NCI-H82 treated with DMSO at 0.1 percent for 48 hours (cell line): ENCODE results near the gene PTMA.
"Not testable (repeated sequence)": the region's sequence is repeated elsewhere in the genome, so short reads cannot be mapped to it uniquely, and the experiment has no call there.

Experiments used
- DNase-seq: peaks from one replicate; lab custom pipeline; 2025; ENCODE audit not compliant: unreplicated experiment; lab: John Stamatoyannopoulos, UW

Gene PTMA

DNA sequence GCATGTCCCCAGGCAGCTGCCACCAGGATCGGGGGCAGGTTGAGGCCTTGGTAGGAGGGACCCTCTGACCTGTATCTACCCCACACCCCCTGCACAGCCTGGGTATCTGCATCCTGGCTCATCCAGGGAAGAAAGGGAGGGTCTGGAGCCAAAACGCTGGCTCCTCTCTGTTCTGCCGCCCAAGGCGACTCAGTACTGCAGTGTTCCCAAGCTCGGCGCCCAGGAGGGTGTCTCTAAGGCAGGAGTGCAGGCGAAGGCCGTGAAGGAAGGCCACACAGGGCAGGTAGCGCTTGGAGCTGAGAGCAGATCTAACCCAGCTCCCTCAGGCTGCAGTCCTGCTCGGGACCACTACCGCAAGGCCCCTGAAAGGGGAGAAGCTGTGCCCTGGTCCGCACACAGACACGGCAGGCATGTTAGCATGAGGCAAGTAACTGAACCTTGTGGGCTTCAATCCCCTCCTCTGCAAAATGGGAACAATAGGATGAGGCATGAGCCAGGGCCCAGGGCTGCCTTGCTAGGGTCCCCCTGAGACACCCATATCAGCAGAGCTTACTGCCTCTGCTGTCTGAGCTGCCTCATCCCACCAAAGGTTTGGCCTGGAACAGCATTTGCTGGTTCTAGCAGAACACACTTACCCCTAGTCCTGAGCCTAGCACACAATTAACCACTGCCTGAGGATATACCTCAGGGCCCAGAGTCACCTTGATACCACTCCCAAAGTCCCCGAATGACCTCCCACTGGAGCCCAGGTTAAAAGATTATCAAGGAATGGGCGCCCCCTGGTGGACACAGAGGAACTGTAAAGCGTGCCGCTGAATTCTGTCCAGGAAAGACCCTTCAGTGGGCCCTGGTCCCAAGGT is 6.5 kb downstream of the PTMA start:
- DNase-seq = peak; percentile 72

DNA sequence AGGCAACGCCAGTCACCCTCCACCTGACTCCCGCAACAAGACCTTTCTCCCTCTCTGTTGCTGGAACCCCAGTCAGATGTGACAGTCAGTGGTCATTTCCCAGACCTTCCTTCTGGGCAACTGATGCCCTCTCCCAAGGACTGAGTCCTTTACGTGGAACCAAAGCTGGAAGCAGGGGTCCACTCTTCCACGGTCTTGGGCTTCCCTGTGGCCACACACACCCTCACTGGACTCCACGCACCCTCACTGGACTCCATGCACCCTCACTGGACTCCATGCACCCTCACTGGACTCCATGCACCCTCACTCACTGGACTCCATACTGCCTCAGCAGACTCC is 7.1 kb downstream of the PTMA start:
- DNase-seq = no peak

DNA sequence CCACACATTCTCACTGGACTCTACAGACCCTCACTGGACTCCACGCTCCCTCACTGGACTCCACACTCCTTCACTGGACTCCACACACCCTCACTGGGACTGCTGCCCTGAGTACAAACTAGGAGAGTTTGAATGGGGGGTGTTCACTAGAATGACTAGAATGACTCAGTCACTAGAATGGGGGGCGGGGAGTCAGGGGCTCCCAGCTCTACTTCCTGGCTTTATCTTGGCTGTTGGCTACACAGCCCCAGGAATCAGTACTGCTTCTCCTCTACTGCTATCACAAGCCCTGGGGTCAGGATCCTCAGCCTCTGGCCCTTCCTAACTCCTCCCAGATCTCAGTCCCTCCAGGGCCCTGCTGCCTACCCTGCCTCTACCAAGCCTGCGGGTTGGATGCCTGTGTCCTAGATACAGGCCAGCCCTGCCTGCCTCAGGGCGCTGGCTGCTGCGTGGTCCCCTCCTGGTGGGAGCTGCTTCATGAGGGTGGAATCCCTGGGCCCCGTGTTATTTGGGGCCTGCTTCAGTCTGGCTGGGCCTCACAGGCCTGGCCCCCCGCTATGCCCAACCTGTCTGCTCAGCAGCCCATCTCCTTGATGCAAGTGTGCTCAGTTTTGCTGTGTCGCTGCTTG is 7.8 kb downstream of the PTMA start:
- DNase-seq = no peak

DNA sequence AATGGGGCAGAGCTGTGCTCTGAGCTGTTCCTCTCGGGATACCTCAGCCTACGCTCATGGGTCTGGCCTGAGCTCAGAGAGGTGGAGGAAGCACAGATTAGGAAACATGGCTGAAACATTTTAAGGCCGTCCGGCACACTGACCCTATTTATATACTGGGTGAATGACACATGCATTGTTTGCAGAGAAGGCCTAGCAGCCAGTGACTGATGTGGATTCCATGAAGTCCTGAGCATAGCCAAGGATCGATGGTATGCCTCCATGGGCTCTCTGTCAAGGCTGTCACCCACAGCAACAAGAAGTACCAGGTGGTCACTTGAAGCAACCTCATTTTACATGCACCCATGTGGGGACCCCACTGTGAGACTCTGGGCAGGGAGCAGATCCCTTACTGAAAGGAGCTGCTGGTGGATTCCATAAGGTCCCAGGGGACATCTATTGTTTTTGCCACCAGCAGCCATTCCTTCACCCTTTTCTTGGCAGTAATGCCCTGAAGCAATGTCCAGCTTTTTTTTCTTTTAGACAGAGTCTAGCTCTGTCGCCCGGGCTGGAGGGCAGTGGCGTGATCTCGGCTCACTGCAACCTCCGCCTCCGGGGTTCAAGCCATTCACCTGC is 8.4 kb downstream of the PTMA start:
- DNase-seq = no peak

DNA sequence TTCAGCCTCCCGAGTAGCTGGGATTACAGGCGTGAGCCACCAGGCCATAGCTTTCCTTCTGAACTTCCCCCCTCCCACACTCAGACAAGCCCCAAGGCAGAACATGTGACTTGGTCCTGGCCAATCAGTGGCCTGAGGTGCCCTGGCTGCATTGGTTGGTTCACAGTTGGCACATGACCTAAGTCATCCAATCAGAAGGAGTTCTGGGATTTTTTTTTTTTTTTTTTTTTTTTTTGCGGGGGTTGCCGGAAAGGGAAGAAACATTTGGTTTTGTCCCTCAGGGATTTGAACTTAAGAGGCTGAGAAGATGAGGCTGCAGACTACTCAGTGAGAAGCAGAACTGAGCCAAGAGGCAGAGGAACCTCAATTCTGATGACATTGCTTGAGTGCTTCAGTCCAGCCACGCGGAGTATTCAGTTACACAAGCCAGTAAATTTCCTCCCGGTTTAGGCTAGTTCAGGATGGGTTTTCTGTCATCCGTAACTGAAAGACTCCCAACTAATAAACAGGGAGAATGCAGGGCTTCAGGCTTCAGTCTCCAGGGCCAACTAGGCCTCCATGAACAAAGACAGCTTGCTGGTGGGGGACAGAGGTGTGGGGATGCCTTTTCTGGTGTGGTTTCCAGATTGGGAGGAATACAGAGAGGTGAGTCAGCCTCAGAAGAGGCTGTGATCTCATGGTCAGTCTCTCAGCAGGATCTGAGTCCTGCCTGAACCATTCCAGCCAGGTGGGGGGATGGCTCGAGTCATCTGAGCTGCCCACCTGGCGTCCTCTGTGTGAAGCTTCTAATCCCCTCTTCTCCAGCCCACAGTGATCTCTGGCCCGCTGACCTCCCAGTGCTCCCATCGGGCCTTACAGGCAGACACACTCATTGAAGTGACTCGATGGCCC is 9.2 kb downstream of the PTMA start:
- DNase-seq = peak; percentile 27

DNA sequence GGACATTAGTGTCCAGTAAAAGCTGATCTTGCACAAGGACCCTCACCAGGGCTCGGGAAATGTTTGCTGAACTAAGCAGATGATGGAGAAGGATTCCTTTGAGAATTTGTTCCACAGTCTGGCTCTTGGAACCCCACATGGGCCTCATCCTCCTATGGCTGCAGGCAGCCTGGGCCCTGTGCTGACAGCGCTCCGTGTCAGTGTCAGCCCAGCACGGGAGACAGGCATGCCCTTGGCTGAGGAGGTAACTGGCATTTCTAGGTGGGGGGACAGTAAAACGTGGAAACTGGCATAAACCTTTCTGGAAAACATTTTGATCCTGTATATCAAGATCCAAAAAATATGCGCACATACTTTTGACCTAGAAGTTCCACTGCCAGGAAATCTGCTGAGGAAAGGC is 10.5 kb downstream of the PTMA start:
- DNase-seq = no peak

DNA sequence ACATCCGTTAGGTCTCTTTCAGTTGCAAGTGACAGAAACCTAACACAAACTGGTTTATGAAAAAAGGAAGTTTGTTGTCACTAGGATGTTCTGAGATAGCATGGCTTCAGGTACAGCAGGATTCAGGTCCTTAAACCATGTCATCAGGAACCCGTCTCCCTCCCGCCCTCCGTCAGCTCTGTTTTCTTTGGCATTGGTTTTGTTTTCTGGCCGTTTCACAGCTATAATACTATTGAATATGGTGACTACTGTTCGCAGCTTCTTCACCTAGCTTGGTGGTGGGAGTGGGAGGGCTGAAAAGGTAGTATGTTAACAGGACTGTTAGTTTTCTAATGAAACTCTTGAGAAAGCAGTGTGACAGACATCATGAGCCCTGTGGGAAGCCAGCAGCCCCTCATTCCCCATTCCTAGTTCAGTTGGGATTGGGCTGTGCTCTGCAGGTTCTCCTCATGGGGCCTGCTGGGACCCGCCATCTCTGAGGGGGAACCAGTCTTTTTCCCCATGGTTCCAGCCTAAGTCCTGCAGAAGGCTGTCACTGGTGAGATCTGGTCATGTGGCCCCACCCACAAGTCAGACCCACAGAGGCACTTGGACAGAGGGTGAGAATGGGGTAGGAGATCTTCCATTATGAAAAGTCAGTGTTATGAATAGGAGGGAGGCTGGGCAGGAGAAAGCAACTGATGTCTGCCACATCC is 12.1 kb downstream of the PTMA start:
- no peak for DNase-seq

DNA sequence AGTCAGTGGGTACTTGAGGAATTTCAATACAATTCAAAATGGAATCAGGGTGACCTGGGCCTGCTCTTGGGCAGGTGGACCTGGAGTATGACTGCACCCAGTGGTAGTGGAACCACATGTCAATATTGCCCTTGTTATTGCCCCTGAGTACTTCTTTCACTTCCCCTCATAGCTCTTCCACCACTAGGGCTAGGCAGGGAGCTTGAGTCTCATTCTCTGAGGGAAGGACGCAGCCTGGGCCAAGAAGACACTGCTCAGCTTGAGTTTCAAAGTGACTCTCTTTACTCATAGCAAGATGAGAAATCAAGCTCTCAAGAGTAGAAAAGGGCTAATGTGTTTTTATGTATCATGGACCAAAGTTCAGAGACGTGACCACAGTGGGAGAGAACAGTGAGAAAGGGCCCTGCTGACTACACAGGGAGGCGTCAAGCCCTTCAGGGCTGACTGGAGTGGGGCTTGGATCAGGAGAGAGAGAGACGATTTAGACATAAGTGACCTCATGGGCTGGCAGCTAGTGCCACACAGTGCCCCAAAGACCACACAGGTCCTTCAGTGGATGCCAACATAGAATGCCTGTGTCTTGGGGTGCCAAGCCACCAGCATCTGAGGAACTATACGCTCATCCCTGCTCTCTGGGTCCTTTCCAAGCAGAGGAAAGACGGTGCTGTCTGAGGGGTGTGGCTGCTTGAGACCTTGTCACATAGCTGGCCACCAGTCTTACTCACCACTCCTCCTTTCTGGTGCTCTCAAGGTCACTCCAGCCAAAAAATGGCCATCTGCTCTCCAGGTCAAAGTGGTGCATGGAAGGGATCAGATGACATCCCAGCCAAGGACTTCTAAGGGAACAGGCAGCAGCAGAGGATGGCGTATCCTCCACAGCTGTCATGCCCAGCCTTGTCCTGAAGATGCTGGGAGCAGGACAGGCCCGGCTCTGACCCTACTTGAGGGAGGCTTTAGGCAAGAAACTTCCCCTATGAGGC is 13.0 kb downstream of the PTMA start:
- DNase-seq = no peak

DNA sequence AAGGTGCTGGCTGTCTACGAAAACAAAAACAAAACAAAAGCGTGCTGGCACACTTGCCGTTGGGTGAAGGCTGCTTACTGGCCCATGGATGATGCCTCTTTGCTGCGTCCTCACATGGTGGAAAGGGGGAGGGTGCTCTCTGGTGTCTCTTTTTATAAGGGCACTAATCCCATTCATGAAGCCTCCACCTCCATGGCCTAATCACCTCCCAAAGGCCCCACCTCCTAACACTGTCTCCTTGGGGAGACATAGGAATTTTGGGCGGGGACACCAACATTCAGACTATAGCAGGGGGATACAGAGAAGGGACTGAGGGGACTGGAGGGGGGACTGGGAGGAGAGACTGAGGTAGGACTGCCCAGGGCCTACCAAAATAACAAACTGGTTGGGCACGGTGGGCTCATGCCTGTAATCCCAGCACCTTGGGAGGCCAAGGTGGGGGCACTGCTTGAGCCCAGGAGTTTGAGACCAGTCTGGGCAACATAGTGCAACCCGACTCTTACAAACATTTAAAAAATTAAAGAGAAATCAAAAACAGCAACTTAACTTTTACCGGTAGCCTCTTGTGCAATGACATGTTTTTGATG is 14.5 kb downstream of the PTMA start:
- DNase-seq = no peak

DNA sequence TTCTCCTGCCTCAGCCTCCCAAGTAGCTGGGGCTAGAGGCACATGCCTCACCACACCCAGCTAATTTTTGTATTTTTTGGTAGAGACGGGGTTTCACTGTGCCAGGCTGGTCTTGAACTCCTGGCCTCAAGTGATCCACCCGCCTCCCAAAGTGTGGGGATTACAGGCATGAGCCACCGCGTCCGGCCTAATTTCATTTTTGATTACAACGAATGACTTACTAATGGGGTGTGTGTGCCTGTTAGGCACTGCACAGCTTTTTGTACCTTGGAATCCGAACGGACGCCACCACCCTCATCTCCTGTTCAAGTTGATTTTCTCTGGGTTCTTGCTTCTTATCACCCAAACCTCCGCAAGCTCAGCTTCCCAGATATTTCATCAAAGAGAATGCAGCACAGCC is 17.2 kb downstream of the PTMA start:
- no peak for DNase-seq

DNA sequence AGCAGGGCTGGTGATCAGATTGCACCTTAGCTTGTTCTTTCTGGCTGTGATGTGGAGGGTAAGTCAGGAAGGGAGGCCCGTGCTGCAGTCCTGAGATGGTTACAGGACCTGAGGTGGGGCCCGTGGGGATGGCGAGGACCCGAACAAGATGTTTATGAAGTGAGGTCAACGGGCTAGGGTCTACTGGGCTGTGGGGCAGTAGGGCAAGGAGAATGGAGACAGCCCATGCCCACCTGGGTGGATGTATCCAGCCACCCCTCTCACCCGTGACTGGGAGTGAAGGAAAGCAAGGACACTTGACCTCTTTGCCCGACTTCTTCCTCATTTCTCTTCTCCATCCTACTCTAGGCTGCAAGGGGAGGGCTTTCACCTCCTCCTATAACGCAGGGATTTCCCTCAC is 18.0 kb downstream of the PTMA start:
- DNase-seq = no peak

DNA sequence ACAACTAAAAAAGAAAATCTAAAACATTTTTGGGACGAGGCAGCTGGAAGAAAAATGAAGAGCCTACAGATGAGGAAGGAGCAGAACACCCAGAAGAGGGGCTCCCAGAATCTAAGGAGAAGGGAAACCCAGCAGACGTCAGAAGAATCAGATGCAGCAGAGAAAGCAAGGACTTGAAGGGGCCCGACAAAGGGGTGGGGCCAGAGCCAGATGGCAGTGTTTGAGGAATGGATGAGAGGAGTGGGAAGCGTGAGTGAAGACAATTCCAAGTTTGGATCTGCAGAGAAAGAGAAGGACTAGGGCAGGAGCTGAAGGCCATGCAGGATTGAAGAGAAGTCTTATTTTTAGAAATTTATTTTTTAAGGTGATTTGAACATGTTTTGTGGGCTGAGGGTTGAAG is 19.3 kb downstream of the PTMA start:
- DNase-seq = peak; percentile 55

DNA sequence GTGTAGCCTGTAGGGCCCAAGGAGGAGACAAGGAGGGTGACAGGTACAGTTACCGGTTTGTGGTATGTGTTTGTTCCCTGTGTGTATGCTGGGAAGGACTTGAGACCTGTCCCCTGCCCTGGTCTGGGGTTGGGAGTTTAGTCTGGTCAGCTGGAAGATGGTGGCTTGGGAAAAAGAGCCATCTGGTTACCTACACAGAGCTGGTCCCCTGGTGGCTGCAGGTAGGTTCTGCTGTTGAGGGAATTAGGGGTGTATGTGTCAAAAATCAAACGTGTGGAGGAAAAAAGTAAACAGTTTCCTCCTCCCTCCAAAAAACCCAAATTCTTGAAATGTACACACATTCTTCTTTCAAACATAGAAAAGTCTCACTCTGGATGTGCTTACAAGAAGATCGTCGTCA is 24.3 kb downstream of the PTMA start:
- no peak for DNase-seq

DNA sequence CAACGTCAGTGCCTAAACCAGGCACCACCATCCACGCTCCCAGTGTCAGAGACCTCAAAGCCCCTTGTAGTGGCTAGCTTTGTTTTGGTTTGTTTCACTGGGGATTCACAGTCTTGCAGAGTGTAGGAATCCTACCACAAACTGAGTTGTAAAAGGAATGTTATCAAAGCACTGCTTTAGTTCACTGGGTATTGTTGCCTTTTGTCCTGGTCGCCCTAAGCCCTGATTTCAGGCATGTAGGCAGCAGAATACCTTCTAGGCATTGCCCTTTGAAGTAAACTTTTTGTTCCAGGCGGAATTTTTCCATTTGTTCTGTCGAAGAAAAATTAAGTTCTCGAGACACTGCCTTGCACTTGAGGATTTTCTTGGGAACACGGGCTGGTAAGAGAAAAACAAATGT is 29.4 kb downstream of the PTMA start:
- DNase-seq = no peak

DNA sequence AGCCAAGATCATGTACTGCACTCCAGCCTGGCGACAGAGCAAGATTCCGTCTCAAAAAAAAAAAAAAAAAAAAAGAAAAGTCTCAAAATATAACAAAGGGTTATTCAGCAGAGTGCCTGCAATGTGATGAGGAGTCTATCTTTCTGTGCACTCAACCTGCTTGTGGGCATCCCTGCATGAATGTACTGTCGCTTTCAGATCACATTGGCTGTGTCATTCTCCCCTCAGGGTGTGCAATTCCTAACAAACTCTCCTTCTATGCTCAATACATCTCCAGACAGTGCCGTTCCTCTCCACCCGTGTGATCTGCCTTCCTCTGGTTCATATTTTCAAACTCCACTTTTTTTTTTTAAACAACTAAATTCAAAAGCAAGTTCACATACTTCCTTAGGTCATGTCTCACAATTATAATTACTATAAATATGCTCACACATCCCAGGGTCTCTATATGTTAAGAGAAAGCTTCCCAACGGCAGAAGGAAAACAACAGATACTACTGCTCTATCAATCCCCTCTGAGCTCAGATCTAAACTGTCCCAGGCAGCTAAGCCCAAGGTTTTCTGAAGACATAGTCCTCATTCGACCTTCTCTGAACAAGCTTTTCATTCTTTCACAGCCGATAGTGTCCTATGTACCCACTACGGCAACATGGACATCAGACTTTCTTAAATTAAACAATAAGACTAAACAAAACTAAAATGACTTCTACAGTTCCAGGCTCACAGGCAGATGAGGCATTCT is 35.2 kb downstream of the PTMA start:
- no peak for DNase-seq

DNA sequence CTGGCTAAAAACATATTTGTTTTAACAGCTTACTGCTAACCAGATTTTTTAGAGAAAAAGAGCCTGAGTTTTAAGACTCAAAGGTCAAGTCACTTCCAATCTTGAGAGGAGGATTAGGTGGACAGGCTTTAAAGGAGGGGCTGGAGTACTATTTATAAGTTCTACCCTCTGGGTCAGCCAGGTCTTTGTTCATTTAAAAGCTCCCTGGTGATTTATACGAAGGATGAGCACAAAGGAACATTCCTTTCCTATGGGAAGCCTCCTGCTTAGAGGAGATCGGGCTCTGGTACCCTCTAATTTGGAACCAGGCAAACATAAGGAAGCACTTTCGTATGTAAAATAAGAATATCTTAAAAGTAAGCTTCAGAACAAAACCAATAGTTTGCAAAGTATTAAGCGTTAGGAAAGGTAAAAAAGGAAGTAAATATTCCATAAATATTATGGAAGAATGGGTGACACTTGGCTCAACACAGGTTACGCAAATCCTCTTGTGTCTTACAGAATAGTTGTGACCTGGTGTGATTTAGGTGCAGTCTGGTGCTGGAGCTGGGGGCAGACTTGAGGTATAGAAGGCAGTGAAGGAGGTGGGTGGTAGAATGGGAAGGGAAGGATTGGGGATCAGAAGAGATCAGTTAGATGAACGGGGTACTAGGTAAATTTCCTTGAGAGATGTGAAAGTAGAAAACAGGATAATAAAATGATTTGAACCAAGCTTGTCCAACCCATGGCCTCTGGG is 37.1 kb downstream of the PTMA start:
- no peak for DNase-seq

DNA sequence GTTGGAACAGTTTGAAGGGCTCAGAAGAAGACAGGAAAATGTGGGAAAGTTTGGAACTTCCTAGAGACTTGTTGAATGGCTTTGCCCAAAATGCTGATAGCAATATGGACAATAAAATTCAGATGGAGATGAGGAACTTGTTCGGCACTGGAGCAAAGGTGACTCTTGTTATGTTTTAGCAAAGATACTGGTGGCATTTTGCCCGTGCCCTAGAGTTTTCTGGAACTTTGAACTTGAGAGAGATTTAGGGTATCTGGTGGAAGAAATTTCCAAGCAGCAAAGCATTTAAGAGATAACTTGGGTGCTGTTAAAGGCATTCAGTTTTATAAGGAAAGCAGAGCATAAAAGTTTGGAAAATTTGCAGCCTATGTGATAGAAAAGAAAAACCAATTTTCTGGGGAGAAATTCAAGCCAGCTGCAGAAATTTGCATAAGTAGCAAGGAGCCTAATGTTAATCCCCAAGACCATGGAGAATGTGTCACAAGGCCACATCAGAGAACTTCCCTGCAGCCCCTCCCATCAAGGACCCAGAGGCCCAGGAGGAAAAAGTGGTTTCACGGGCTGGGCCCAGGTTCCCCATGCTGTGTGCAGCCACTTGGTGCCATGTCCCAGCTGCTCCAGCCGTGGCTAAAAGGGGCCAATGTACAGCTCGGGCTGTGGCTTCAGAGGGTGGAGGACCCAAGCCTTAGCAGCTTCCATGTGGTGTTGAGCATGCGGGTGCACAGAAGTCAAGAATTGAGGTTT is 40.0 kb downstream of the PTMA start:
- not testable (repeated sequence) for DNase-seq
